ENCODE data around the gene FLRT1. TPM values are rescaled to one million over a fixed set of nuclear protein-coding genes. Genes with fewer than 3 reads are reported as not detected.

Gene FLRT1
- total RNA-seq, 4 donors from 2014 or later = not detected

GRCh38 chr11:64067230-64067993 lies 31.7 kb downstream of the FLRT1 start:
- ATAC-seq (ENCODE audit: low FRiP score) (no peak), DNase-seq (ENCODE audit: low spot score) (no peak)
- no peak for TF ChIP-seq CTCF (IDR thresholded peaks at IDR 0.05)

GRCh38 chr11:64068705-64069400 lies 33.1 kb downstream of the FLRT1 start:
- no peak for TF ChIP-seq CTCF (IDR thresholded peaks at IDR 0.05)
- ATAC-seq (ENCODE audit: low FRiP score) (no peak), DNase-seq (ENCODE audit: low spot score) (no peak)

DNA sequence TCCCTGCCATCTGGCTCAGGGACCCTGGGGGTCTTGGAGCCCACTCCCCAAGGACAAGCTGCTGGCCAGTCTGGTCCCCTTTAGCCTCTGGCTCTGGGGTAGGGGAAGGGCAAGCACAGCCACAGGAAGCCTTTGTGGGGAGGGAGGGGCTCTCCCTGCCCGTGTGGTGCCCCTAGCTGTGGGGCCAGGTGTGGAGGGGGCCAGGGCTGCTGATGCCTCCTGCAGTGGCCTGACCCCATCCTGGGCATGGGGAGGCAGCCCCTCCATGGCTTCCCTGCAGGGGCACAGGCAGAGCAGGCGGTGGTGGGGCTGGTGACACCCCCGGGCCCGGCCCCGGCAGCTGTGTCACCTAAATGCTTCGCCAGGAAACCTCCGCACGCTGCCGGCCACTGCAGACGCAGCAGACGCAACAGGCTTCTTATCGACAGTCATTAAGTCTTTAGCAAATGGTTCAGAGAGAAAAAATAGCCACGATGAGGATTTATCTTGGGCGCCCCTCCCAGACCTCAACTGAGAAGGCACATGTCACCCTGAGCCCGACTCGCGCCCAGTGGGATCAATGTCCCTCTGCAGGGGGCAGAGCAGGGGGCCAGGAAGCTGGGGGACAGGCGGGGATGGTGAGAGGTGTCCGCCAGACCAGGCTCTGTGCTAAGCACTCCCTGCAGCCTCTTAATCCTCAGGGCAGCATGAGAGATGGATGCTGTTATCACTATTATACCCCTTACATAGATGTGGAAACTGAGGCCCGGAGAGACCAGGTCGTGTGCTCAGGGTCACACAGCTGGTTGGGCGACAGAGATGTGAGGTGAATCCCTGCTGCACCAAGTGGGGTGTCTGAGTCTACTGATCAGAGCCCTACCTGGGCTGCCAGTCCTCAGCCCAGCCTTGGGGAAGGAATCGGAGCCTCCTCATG lies 33.9 kb downstream of the FLRT1 start:
- no peak for DNase-seq (ENCODE audit: low spot score)
- TF ChIP-seq CTCF (IDR thresholded peaks at IDR 0.05) = no peak
- no peak for ATAC-seq (ENCODE audit: low FRiP score)

DNA sequence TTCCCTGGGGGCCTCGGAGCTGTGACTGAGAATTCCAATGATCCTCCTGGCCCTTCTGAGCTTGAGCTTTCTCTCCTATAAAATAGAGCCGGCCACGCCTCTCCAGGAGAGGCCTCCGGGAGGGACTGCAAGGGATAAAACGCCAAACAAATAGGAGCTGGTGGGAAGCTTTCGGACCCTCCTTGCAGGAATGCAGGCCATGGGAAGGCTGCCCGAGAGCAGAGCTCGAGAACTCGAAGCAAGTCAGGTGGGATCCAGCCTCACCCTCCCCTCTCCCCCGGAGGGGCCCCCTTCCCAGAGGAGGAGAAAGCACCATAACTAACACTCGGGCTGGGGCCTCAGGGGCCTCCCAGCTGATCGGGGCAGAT lies 34.6 kb downstream of the FLRT1 start:
- ATAC-seq (ENCODE audit: low FRiP score) (no peak), DNase-seq (ENCODE audit: low spot score) (no peak)

DNA sequence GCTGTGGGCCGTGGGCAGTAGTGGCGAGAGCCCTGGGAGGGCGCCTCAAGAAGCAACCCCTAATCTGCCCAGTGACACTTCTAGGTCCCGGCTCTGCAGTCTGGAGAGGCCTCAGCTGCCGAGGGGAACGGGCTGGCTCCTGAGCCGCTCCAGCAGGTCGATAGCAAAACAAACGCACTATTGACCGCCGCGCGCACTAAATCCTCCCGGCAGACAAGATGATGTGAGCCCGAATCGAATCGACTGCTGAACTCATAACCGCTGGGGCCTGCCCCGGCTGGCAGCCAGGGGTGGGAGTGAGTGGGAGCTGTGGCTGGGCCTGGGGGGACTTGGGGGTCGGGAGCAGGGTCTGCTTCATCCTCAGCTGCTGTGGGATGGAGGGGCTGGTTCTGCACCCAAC lies 36.1 kb downstream of the FLRT1 start:
- ATAC-seq (ENCODE audit: low FRiP score) (no peak), DNase-seq (ENCODE audit: low spot score) (no peak)
- no peak for TF ChIP-seq CTCF (IDR thresholded peaks at IDR 0.05)

More for the DNA sequence above, 34.6 kb downstream of the FLRT1 start:
- no peak for TF ChIP-seq CTCF (IDR thresholded peaks at IDR 0.05)

- DNase-seq (ENCODE audit: low spot score) (no peak), ATAC-seq (ENCODE audit: low FRiP score) (no peak)
- TF ChIP-seq CTCF (IDR thresholded peaks at IDR 0.05) = no peak
Measured at GRCh38 chr11:64072403-64072802, 36.7 kb downstream of the FLRT1 start.

Data from omental fat pad (tissue), 4 donors.